Measurements from ENCODE around the gene PCDHGA11.
"Not testable (repeated sequence)": the region's sequence is repeated elsewhere in the genome, so short reads cannot be mapped to it uniquely, and the experiment has no call there.

The PCDHGA11 gene

DNA sequence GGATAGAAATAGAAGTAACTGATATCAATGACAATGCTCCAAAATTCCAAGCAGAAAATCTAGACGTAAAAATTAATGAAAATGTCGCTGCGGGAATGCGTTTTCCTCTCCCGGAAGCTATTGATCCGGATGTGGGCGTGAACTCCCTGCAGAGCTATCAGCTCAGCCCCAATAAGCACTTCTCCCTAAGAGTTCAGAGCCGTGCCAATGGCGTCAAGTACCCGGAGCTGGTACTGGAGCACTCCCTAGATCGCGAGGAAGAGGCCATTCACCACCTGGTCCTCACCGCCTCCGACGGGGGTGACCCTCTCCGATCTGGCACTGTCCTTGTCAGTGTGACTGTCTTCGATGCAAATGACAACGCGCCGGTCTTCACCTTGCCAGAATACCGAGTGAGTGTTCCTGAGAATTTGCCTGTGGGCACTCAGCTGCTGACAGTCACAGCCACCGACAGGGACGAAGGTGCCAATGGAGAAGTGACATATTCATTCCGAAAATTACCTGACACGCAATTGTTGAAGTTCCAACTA is 7.2 kb upstream of the PCDHGA11 start:
- Histone ChIP-seq H3K9me3 (ENCODE audit: control insufficient read depth, insufficient read depth, low read length) (no peaks in the 10 kb centered on the region), H3K36me3 (ENCODE audit: insufficient read depth, low read length) (no peaks in the 10 kb centered on the region), H3K4me1 (ENCODE audit: insufficient read depth, low read length) (no peaks in the 10 kb centered on the region), H3K9ac (ENCODE audit: low read depth, low read length) (peak overlapping the region; percentile 24; the same call in 1 of the 2 replicates)

DNA sequence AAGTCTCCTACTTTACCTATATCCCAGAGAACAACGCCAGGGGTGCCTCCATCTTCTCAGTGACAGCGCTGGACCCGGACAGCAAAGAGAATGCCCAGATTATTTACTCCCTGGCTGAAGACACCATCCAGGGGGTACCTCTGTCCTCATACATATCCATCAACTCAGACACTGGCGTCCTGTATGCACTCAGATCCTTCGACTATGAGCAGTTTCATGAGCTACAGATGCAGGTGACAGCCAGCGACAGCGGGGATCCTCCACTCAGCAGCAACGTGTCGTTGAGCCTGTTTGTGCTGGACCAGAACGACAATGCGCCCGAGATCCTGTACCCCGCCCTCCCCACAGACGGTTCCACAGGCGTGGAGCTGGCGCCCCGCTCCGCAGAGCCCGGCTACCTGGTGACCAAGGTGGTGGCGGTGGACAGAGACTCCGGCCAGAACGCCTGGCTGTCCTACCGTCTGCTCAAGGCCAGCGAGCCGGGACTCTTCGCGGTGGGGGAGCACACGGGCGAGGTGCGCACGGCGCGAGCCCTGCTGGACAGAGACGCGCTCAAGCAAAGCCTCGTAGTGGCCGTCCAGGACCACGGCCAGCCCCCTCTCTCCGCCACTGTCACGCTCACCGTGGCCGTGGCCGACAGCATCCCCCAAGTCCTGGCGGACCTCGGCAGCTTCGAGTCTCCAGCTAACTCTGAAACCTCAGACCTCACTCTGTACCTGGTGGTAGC is 6.1 kb upstream of the PCDHGA11 start:
- H3K9me3 ChIP-seq (ENCODE audit: control insufficient read depth, insufficient read depth, low read length); H3K4me1 ChIP-seq (ENCODE audit: insufficient read depth, low read length); H3K9ac ChIP-seq (ENCODE audit: low read depth, low read length); H3K36me3 ChIP-seq (ENCODE audit: insufficient read depth, low read length): not testable (repeated sequence)

GRCh38 chr5:141415275-141415618 is 5.6 kb upstream of the PCDHGA11 start:
- not testable (repeated sequence) for H3K9me3 ChIP-seq (ENCODE audit: control insufficient read depth, insufficient read depth, low read length)

DNA sequence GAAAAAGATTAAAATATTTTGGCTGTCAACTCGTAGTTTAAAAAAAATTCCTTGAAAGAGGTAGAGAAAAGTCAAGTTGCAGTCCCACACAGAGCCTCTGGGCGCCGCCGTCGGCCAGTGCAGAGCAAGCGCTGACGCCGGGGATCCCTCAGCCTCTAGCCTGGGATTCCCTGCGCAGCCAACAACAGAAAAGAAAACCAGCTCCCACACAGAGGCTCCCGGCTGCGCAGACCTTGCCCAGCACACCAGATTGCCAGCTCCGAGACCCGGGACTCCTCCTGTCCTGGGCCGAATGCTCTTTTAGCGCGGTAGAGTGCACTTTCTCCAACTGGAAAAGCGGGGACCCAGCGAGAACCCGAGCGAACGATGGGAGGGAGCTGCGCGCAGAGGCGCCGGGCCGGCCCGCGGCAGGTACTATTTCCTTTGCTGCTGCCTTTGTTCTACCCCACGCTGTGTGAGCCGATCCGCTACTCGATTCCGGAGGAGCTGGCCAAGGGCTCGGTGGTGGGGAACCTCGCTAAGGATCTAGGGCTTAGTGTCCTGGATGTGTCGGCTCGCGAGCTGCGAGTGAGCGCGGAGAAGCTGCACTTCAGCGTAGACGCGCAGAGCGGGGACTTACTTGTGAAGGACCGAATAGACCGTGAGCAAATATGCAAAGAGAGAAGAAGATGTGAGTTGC is 3.2 kb upstream of the PCDHGA11 start, which contains the start of gene PCDHGB7:
PCDHGB7 (plus strand) TSS at position 184 of the 679 bp plus-strand sequence; CDS start at position 367, 183 bp downstream.
- Histone ChIP-seq H3K9me3 (ENCODE audit: control insufficient read depth, insufficient read depth, low read length) (peaks cover 13% of the 10 kb centered on the region; the same call in 1 of the 2 replicates), H3K9ac (ENCODE audit: low read depth, low read length) (peak within 1 kb of the TSS; percentile 70; the same call in 1 of the 2 replicates)
- not testable (repeated sequence) for H3K4me1 ChIP-seq (ENCODE audit: insufficient read depth, low read length); H3K36me3 ChIP-seq (ENCODE audit: insufficient read depth, low read length)

More at GRCh38 chr5:141415275-141415618, 5.6 kb upstream of the PCDHGA11 start:
- not testable (repeated sequence) for H3K36me3 ChIP-seq (ENCODE audit: insufficient read depth, low read length); H3K4me1 ChIP-seq (ENCODE audit: insufficient read depth, low read length); H3K9ac ChIP-seq (ENCODE audit: low read depth, low read length)

DNA sequence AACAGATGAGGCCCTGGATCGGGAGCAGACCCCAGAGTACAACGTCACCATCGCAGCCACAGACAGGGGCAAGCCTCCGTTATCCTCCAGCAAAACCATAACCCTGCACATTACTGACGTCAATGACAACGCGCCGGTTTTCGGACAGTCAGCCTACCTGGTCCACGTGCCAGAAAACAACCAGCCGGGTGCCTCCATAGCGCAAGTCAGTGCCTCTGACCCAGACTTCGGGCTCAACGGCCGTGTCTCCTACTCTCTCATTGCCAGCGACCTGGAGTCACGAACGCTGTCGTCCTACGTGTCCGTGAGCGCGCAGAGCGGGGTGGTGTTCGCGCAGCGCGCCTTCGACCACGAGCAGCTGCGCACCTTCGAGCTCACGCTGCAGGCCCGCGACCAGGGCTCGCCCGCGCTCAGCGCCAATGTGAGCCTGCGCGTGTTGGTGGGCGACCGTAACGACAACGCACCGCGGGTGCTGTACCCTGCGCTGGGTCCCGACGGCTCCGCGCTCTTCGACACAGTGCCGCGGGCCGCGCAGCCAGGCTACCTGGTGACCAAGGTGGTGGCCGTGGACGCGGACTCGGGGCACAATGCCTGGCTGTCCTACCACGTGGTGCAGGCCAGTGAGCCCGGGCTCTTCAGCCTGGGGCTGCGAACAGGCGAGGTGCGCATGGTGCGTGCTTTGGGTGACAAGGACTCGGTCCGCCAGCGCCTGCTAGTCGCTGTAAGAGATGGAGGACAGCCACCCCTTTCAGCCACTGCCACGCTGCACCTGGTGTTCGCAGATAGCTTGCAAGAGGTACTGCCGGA is 1.6 kb upstream of the PCDHGA11 start:
- H3K9me3 ChIP-seq (ENCODE audit: control insufficient read depth, insufficient read depth, low read length) = peaks cover 13% of the 10 kb centered on the region; the same call in 1 of the 2 replicates
- H3K4me1 ChIP-seq (ENCODE audit: insufficient read depth, low read length) = no peaks in the 10 kb centered on the region
- H3K36me3 ChIP-seq (ENCODE audit: insufficient read depth, low read length) = no peaks in the 10 kb centered on the region
- no peak overlapping the region for H3K9ac ChIP-seq (ENCODE audit: low read depth, low read length)

DNA sequence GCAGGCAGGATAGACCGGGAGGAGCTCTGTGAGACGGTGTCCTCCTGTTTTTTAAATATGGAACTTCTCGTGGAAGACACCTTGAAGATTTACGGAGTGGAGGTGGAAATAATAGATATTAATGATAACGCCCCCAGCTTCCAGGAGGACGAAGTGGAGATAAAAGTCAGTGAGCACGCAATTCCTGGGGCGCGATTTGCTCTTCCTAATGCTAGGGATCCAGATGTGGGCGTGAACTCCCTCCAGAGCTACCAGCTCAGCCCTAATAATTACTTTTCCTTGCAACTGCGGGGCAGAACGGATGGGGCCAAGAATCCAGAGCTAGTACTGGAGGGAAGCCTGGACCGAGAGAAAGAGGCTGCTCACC is 621 bp downstream of the PCDHGA11 start:
- no peaks in the 10 kb centered on the region for H3K36me3 ChIP-seq (ENCODE audit: insufficient read depth, low read length)
- H3K4me1 ChIP-seq (ENCODE audit: insufficient read depth, low read length) = no peaks in the 10 kb centered on the region
- peaks cover 13% of the 10 kb centered on the region; the same call in 1 of the 2 replicates for H3K9me3 ChIP-seq (ENCODE audit: control insufficient read depth, insufficient read depth, low read length)
- H3K9ac ChIP-seq (ENCODE audit: low read depth, low read length) = peak overlapping the region; percentile 48; the same call in 1 of the 2 replicates

GRCh38 chr5:141422742-141423291 is 2.0 kb downstream of the PCDHGA11 start:
- H3K4me1 ChIP-seq (ENCODE audit: insufficient read depth, low read length) = no peaks in the 10 kb centered on the region
- peaks cover 13% of the 10 kb centered on the region; the same call in 1 of the 2 replicates for H3K9me3 ChIP-seq (ENCODE audit: control insufficient read depth, insufficient read depth, low read length)
- no peaks in the 10 kb centered on the region for H3K36me3 ChIP-seq (ENCODE audit: insufficient read depth, low read length)
- no peak overlapping the region for H3K9ac ChIP-seq (ENCODE audit: low read depth, low read length)

GRCh38 chr5:141427783-141428426 is 7.1 kb downstream of the PCDHGA11 start:
- no peaks in the 10 kb centered on the region for H3K4me1 ChIP-seq (ENCODE audit: insufficient read depth, low read length)
- no peaks in the 10 kb centered on the region; the same call in 1 of the 2 replicates for H3K36me3 ChIP-seq (ENCODE audit: insufficient read depth, low read length)
- H3K9ac ChIP-seq (ENCODE audit: low read depth, low read length) = no peak overlapping the region
- H3K9me3 ChIP-seq (ENCODE audit: control insufficient read depth, insufficient read depth, low read length) = no peaks in the 10 kb centered on the region; the same call in none of the 2 replicates

DNA sequence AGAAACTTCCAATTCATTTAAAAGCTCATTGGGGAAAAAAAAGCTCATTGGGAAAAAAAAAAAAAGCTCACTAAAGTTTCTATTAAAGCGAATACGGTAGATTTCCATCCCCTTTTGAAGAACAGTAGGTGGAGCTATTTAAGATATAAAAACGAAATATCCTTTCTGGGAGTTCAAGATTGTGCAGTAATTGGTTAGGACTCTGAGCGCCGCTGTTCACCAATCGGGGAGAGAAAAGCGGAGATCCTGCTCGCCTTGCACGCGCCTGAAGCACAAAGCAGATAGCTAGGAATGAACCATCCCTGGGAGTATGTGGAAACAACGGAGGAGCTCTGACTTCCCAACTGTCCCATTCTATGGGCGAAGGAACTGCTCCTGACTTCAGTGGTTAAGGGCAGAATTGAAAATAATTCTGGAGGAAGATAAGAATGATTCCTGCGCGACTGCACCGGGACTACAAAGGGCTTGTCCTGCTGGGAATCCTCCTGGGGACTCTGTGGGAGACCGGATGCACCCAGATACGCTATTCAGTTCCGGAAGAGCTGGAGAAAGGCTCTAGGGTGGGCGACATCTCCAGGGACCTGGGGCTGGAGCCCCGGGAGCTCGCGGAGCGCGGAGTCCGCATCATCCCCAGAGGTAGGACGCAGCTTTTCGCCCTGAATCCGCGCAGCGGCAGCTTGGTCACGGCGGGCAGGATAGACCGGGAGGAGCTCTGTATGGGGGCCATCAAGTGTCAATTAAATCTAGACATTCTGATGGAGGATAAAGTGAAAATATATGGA is 9.7 kb downstream of the PCDHGA11 start, which contains the start of gene PCDHGA12:
PCDHGA12 (plus strand) TSS at position 176 of the 782 bp plus-strand sequence; CDS start at position 429, 253 bp downstream.
- no peaks in the 10 kb centered on the region; the same call in none of the 2 replicates for H3K9me3 ChIP-seq (ENCODE audit: control insufficient read depth, insufficient read depth, low read length)
- H3K4me1 ChIP-seq (ENCODE audit: insufficient read depth, low read length) = no peaks in the 10 kb centered on the region
- H3K9ac ChIP-seq (ENCODE audit: low read depth, low read length) = no peak within 1 kb of the TSS
- H3K36me3 ChIP-seq (ENCODE audit: insufficient read depth, low read length) = no peaks in the 10 kb centered on the region; the same call in 1 of the 2 replicates

DNA sequence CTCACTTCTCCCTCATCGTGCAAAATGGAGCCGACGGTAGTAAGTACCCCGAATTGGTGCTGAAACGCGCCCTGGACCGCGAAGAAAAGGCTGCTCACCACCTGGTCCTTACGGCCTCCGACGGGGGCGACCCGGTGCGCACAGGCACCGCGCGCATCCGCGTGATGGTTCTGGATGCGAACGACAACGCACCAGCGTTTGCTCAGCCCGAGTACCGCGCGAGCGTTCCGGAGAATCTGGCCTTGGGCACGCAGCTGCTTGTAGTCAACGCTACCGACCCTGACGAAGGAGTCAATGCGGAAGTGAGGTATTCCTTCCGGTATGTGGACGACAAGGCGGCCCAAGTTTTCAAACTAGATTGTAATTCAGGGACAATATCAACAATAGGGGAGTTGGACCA is 10.4 kb downstream of the PCDHGA11 start:
- H3K36me3 ChIP-seq (ENCODE audit: insufficient read depth, low read length) = no peaks in the 10 kb centered on the region; the same call in 1 of the 2 replicates
- no peaks in the 10 kb centered on the region; the same call in none of the 2 replicates for H3K9me3 ChIP-seq (ENCODE audit: control insufficient read depth, insufficient read depth, low read length)
- H3K9ac ChIP-seq (ENCODE audit: low read depth, low read length) = no peak overlapping the region
- H3K4me1 ChIP-seq (ENCODE audit: insufficient read depth, low read length) = no peaks in the 10 kb centered on the region

- H3K9me3 ChIP-seq (ENCODE audit: control insufficient read depth, insufficient read depth, low read length); H3K4me1 ChIP-seq (ENCODE audit: insufficient read depth, low read length); H3K36me3 ChIP-seq (ENCODE audit: insufficient read depth, low read length); H3K9ac ChIP-seq (ENCODE audit: low read depth, low read length): not testable (repeated sequence)
Observed at GRCh38 chr5:141432308-141432707, 11.5 kb downstream of the PCDHGA11 start.

DNA sequence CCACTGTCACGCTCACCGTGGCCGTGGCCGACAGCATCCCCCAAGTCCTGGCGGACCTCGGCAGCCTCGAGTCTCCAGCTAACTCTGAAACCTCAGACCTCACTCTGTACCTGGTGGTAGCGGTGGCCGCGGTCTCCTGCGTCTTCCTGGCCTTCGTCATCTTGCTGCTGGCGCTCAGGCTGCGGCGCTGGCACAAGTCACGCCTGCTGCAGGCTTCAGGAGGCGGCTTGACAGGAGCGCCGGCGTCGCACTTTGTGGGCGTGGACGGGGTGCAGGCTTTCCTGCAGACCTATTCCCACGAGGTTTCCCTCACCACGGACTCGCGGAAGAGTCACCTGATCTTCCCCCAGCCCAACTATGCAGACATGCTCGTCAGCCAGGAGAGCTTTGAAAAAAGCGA is 11.9 kb downstream of the PCDHGA11 start:
- not testable (repeated sequence) for H3K9me3 ChIP-seq (ENCODE audit: control insufficient read depth, insufficient read depth, low read length); H3K36me3 ChIP-seq (ENCODE audit: insufficient read depth, low read length); H3K9ac ChIP-seq (ENCODE audit: low read depth, low read length); H3K4me1 ChIP-seq (ENCODE audit: insufficient read depth, low read length)

DNA sequence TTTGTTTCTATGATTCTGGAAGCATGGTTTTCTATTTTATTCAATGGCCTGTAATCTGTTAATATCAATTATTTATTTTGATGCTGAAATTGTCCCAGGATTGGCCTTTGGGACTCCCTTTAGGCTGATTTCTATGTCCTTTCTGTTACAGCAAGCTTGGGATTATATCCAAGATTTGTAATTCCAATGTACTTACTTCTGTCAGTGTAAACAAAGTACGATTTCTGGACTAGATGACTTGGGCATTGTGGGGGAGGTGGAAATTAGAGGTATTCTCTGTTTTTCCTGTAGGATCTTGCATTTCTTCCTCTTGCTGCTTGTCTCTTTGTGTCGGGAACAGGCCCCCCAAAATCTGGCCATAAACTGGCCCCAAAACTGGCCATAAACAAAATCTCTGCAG is 13.2 kb downstream of the PCDHGA11 start:
- no peak overlapping the region for H3K9ac ChIP-seq (ENCODE audit: low read depth, low read length)
- H3K9me3 ChIP-seq (ENCODE audit: control insufficient read depth, insufficient read depth, low read length) = no peaks in the 10 kb centered on the region; the same call in 1 of the 2 replicates
- no peaks in the 10 kb centered on the region for H3K4me1 ChIP-seq (ENCODE audit: insufficient read depth, low read length)
- H3K36me3 ChIP-seq (ENCODE audit: insufficient read depth, low read length) = no peaks in the 10 kb centered on the region; the same call in 1 of the 2 replicates

Data from ES-I3 (cell line).